Nephron (organoid): ENCODE data around the gene KLHL17.
A peak's percentile ranks its signal among the peaks of the same experiment; 100 is the strongest.

Experiments used
- H3K27ac Mint-ChIP-seq, 3 experiments: 2 replicates each; pipeline ENCODE4 v1.8.0; 2020; ENCODE audit warnings: mixed read lengths in 3 of 3, mild to moderate bottlenecking in 2 of 3, moderate library complexity in 1 of 3
- H3K27me3 Mint-ChIP-seq: 2 replicates; pipeline ENCODE4 v1.8.0; 2021; ENCODE audit warnings: low read depth, mild to moderate bottlenecking, moderate library complexity, mixed read lengths
- H3K36me3 Mint-ChIP-seq: 2 replicates; pipeline ENCODE4 v1.8.0; 2020; ENCODE audit warnings: low read depth, mixed read lengths
- H3K4me1 Mint-ChIP-seq: 2 replicates; pipeline ENCODE4 v1.8.0; 2020; ENCODE audit warnings: mixed read lengths
- H3K4me3 Mint-ChIP-seq, 3 experiments: 2 replicates each; pipeline ENCODE4 v1.8.0; 2020; ENCODE audit warnings: mild to moderate bottlenecking in 3 of 3, mixed read lengths in 3 of 3, moderate library complexity in 2 of 3
- H3K9me3 Mint-ChIP-seq: 2 replicates; pipeline ENCODE4 v1.8.0; 2020; ENCODE audit warnings: mixed read lengths
- TF ChIP-seq, protein P1 (sequence below), 3 experiments: fragments of 200-600 bp; sonication (generic); IDR thresholded peaks; one replicate each; pipeline ENCODE4 v1.5.0; 2021; ENCODE audit warnings: antibody characterized with exemption in 3 of 3; ENCODE audit not compliant: unreplicated experiment in 3 of 3

Gene KLHL17

DNA sequence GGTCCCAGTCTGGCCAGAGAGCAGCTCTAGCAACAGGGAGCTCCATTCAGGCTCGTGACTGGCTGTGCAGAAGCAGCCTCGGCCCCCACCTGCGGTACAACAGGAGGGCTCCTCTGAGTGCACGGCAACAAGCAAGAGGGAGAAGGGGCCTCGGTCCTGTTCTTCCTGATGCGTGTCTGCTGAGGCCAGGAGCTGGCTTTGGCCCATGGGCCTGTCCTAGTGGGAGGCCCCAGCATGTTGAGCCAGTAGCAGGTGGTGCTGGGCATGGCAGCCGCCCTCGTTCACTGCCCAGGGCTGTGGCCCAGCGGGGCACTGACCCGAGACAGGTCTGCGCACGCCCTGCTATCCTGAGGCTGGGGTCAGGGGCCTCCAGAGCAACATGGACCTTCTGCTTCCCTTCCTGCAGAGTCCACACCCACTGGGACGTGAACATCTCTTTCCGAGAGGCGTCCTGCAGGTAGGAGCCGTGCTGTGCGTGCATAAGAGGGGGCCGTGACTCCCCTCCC, 29.7 kb upstream of the KLHL17 start:
- peaks cover 41% of the 10 kb centered on the region for H3K4me1 Mint-ChIP-seq
- TF ChIP-seq, protein P1, sequence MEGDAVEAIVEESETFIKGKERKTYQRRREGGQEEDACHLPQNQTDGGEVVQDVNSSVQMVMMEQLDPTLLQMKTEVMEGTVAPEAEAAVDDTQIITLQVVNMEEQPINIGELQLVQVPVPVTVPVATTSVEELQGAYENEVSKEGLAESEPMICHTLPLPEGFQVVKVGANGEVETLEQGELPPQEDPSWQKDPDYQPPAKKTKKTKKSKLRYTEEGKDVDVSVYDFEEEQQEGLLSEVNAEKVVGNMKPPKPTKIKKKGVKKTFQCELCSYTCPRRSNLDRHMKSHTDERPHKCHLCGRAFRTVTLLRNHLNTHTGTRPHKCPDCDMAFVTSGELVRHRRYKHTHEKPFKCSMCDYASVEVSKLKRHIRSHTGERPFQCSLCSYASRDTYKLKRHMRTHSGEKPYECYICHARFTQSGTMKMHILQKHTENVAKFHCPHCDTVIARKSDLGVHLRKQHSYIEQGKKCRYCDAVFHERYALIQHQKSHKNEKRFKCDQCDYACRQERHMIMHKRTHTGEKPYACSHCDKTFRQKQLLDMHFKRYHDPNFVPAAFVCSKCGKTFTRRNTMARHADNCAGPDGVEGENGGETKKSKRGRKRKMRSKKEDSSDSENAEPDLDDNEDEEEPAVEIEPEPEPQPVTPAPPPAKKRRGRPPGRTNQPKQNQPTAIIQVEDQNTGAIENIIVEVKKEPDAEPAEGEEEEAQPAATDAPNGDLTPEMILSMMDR (IDR thresholded peaks at IDR 0.05; ENCODE audit: unreplicated experiment in 3 of 3), result no peak
- H3K27me3 Mint-ChIP-seq, result peaks cover 42% of the 10 kb centered on the region
- peaks cover 27% of the 10 kb centered on the region for H3K36me3 Mint-ChIP-seq
- H3K4me3 Mint-ChIP-seq, result no peak overlapping the region
- H3K9me3 Mint-ChIP-seq, result no peaks in the 10 kb centered on the region
- H3K27ac Mint-ChIP-seq, result no peak overlapping the region

DNA sequence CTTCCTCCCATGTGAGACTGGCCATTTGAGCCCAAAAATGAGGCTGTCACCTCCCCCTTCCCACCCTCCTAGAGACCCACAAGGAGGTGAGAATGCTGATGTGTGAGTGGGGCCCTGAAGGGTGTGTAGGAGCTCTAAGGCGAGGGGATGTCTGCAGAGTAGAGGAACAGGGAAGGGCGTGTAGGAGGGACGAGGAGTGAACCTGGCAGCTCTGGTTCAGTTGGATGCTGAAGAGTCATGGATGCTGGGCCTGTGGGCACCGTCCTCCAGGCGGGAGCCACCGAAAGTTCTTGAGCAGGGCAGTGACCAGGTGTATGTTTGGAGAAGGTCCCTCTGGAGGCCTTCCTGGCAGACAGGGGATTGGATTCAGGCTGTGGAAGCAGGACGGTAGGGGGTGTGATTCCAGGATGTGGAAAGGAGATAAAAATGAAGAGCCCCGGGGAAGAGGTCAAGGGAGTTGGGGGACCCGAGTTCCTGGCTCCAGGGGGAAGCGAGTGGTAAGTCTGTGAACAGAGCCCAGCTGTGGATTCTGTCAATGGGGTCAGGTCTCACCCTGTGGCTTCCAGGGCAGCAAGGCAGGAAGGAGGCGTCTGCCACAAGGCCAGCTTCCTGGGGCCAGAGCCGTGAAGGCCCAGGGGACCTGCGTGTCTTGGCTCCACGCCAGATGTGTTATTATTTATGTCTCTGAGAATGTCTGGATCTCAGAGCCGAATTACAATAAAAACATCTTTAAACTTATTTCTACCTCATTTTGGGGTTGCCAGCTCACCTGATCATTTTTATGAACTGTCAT, 28.8 kb upstream of the KLHL17 start:
- H3K27ac Mint-ChIP-seq, result peak overlapping the region; percentile 22 to 87 (median 84)
- H3K27me3 Mint-ChIP-seq, result peaks cover 35% of the 10 kb centered on the region
- peaks cover 39% of the 10 kb centered on the region for H3K4me1 Mint-ChIP-seq
- H3K9me3 Mint-ChIP-seq, result no peaks in the 10 kb centered on the region
- TF ChIP-seq, protein P1 (IDR thresholded peaks at IDR 0.05; ENCODE audit: unreplicated experiment in 3 of 3), result no peak
- peaks cover 22% of the 10 kb centered on the region for H3K36me3 Mint-ChIP-seq
- H3K4me3 Mint-ChIP-seq, result peak overlapping the region; percentile 66 to 69 (median 69)

DNA sequence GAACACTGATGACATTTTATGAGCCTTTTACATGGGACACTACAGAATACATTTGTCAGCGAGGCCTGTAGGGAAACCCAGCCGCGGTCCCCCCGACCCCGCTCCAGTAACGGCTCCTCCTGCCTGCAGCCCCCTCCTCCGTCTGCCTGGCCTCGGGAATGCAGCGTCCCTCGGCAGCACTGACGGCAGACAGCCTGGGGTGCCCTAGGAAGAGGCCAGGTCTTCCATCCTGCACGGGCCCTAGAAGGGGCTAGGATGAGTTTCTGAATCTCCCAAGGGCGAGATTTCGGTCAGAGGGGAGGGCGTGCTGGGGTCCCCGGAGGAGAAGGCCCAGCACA, 28.2 kb upstream of the KLHL17 start:
- peak overlapping the region in 2 of 3 experiments; percentile 35 to 41 for H3K4me3 Mint-ChIP-seq
- TF ChIP-seq, protein P1 (IDR thresholded peaks at IDR 0.05; ENCODE audit: unreplicated experiment in 3 of 3), result no peak
- H3K27ac Mint-ChIP-seq, result peak overlapping the region in 1 of 3 experiments; percentile 22
- H3K36me3 Mint-ChIP-seq, result peaks cover 20% of the 10 kb centered on the region
- H3K4me1 Mint-ChIP-seq, result peaks cover 36% of the 10 kb centered on the region
- peaks cover 37% of the 10 kb centered on the region for H3K27me3 Mint-ChIP-seq
- H3K9me3 Mint-ChIP-seq, result no peaks in the 10 kb centered on the region

DNA sequence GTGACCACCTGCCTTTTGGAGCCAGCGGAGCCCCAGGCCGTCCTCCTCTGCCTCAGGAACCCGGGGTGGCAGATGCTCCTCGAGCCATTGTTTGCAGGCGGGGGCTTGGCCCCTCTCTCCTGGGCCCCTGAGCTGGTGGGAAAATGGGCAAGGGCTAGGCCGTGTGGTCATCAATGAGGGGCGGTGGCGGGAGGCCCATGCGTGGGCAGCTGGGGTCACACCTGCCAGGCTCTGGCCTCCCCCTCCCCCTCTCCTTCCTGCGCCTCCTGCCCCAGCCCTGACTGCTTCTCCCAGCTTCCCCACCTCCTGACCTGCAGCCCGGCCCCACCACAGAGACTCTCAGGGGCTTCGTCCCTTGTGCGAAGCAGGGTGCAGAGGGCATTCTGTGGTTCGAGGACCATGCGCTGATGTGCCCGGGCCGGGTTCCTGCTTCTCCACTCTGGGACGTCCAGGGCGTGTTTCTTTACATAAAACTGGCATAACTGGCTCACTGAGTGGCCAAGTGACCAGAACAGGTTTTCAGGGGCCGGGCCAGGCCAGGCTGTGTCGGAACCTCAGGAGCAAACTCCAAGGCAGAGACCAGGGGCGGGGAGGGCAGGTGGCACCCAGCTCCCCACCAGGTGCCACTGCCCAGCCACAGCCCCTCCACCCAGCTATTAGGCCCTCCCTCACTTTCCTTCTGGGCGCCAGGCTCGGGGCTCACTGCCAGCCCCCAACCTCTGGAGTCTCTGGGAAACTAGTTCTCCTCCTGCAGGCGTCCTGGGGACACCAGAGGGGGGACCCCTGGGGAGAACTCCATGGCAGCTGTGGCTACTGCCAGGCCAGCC, 27.4 kb upstream of the KLHL17 start:
- Mint-ChIP-seq H3K27ac (peak overlapping the region in 1 of 3 experiments; percentile 25), H3K4me3 (peak overlapping the region; percentile 37 to 53 (median 38)), H3K4me1 (peaks cover 40% of the 10 kb centered on the region), H3K9me3 (no peaks in the 10 kb centered on the region), H3K36me3 (peaks cover 14% of the 10 kb centered on the region), H3K27me3 (peaks cover 36% of the 10 kb centered on the region)
- TF ChIP-seq, protein P1 (IDR thresholded peaks at IDR 0.05; ENCODE audit: unreplicated experiment in 3 of 3), result no peak

DNA sequence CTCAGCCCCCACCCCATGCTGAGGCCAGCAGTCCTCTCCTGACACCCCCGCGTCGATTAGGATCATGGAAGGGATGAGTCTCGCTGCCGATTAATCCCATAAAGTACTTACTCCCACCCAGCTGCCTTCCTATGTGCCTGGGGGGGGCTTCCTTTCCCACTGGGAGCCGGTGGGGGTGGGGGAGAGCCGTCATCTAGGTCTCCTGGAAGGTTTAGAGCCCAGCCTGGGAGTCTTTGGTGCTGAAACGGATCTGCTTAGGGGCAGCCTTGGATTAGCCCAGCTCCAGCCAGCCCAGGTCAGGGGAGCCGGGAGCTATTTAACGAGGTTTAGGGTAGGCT, 26.8 kb upstream of the KLHL17 start:
- peaks cover 46% of the 10 kb centered on the region for H3K4me1 Mint-ChIP-seq
- TF ChIP-seq, protein P1 (IDR thresholded peaks at IDR 0.05; ENCODE audit: unreplicated experiment in 3 of 3), result no peak
- peak overlapping the region; percentile 37 to 53 (median 38) for H3K4me3 Mint-ChIP-seq
- H3K27me3 Mint-ChIP-seq, result peaks cover 37% of the 10 kb centered on the region
- H3K27ac Mint-ChIP-seq, result peak overlapping the region in 1 of 3 experiments; percentile 25
- peaks cover 14% of the 10 kb centered on the region for H3K36me3 Mint-ChIP-seq
- H3K9me3 Mint-ChIP-seq, result no peaks in the 10 kb centered on the region
